HEK293 (cell line): ENCODE data around the gene BICRAL.

Experiments used
- CTCF ChIA-PET: fragments of 350-600 bp; formaldehyde crosslinking; extraction: SDS; loops from one replicate; lab custom pipeline; 2021; ENCODE audit warnings: antibody characterized with exemption; lab: Yijun Ruan, JAX
- POLR2A ChIA-PET: fragments of 300-600 bp; formaldehyde crosslinking; extraction: SDS; loops from one replicate; lab custom pipeline; 2020; ENCODE audit warnings: antibody characterized with exemption, inconsistent platforms; lab: Yijun Ruan, JAX
- H3K27ac ChIP-seq: fragments of 200-500 bp; sonication (Bioruptor generic); 2 replicates; pipeline ENCODE4 v1.5.1; 2014; ENCODE audit warnings: low read depth, low read length, control low read depth, inconsistent platforms; ENCODE audit errors: extremely low read depth
- H3K36me3 ChIP-seq, 2 experiments: fragments of 200-500 bp in 1 of 2; sonication (Bioruptor generic) in 1 of 2; 1 replicate in 1 of 2; 2 replicates in 1 of 2; pipeline ENCODE4 v1.5.1; 2014 to 2017; ENCODE audit warnings: inconsistent platforms in 2 of 2, low read length in 2 of 2; ENCODE audit not compliant: control insufficient read depth in 2 of 2, insufficient read depth in 1 of 2
- H3K4me1 ChIP-seq: fragments of 200-500 bp; sonication (Bioruptor generic); 2 replicates; pipeline ENCODE4 v1.5.1; 2014; ENCODE audit warnings: mild to moderate bottlenecking, low read length, inconsistent platforms; ENCODE audit not compliant: control insufficient read depth, insufficient read depth
- H3K4me3 ChIP-seq: 2 replicates; pipeline ENCODE4 v1.5.1; 2011; ENCODE audit warnings: low read depth, mild to moderate bottlenecking, control low read depth, low read length, moderate library complexity
- H3K9me3 ChIP-seq: fragments of 200-500 bp; sonication (Bioruptor generic); 2 replicates; pipeline ENCODE4 v1.5.1; 2014; ENCODE audit warnings: low read depth, low read length, inconsistent platforms; ENCODE audit not compliant: control insufficient read depth, insufficient read depth
- HOXA7 ChIP-seq: sonication (generic); formaldehyde crosslinking; IDR thresholded peaks from 2 replicates; pipeline ENCODE4 v1.8.1; 2022; ENCODE audit warnings: missing genetic modification reagents, borderline replicate concordance
- HOXC10 ChIP-seq: sonication (generic); formaldehyde crosslinking; IDR thresholded peaks from 2 replicates; pipeline ENCODE4 v1.8.1; 2023; ENCODE audit warnings: mild to moderate bottlenecking, missing genetic modification reagents
- HOXD13 ChIP-seq: sonication (generic); formaldehyde crosslinking; IDR thresholded peaks from 2 replicates; pipeline ENCODE4 v1.8.0; 2022; ENCODE audit warnings: missing genetic modification reagents, borderline replicate concordance
- PBX3 ChIP-seq: sonication (generic); formaldehyde crosslinking; IDR thresholded peaks from 2 replicates; pipeline ENCODE4 v1.8.1; 2022; ENCODE audit warnings: mild to moderate bottlenecking, moderate library complexity, missing genetic modification reagents
- RBAK ChIP-seq: fragments of 450-650 bp; formaldehyde crosslinking; IDR thresholded peaks from 2 replicates; pipeline ENCODE4 v1.5.1; 2016; ENCODE audit warnings: missing biosample characterization, missing genetic modification characterization
- SP2 ChIP-seq: fragments of 450-650 bp; formaldehyde crosslinking; IDR thresholded peaks from 2 replicates; pipeline ENCODE4 v1.5.1; 2016; ENCODE audit warnings: missing biosample characterization, missing genetic modification characterization
- YY2 ChIP-seq: fragments of 450-650 bp; formaldehyde crosslinking; IDR thresholded peaks from 2 replicates; pipeline ENCODE4 v1.5.1; 2016; ENCODE audit warnings: missing biosample characterization, missing genetic modification characterization
- ZBTB1 ChIP-seq: fragments of 450-650 bp; formaldehyde crosslinking; IDR thresholded peaks from 2 replicates; pipeline ENCODE4 v1.5.1; 2016; ENCODE audit warnings: missing biosample characterization, missing genetic modification characterization
- ZBTB21 ChIP-seq: fragments of 450-650 bp; formaldehyde crosslinking; IDR thresholded peaks from 2 replicates; pipeline ENCODE4 v1.5.1; 2017; ENCODE audit warnings: missing biosample characterization, missing genetic modification characterization
- ZBTB8A ChIP-seq: fragments of 450-650 bp; formaldehyde crosslinking; IDR thresholded peaks from 2 replicates; pipeline ENCODE4 v1.5.1; 2016; ENCODE audit warnings: missing biosample characterization, missing genetic modification characterization
- ZNF214 ChIP-seq: fragments of 450-650 bp; formaldehyde crosslinking; IDR thresholded peaks from 2 replicates; pipeline ENCODE4 v1.5.1; 2017; ENCODE audit warnings: missing biosample characterization, mild to moderate bottlenecking, missing genetic modification characterization, borderline replicate concordance
- ZNF223 ChIP-seq: fragments of 450-650 bp; formaldehyde crosslinking; IDR thresholded peaks from 2 replicates; pipeline ENCODE4 v1.5.1; 2016; ENCODE audit warnings: missing biosample characterization, missing genetic modification characterization
- ZNF302 ChIP-seq: fragments of 450-650 bp; formaldehyde crosslinking; IDR thresholded peaks from 2 replicates; pipeline ENCODE4 v1.5.1; 2016; ENCODE audit warnings: missing biosample characterization, missing genetic modification characterization, low read depth
- ZNF398 ChIP-seq: fragments of 450-650 bp; formaldehyde crosslinking; IDR thresholded peaks from 2 replicates; pipeline ENCODE4 v1.5.1; 2017; ENCODE audit warnings: missing biosample characterization, missing genetic modification characterization
- ZNF433 ChIP-seq: fragments of 450-650 bp; formaldehyde crosslinking; IDR thresholded peaks from 2 replicates; pipeline ENCODE4 v1.5.1; 2016; ENCODE audit warnings: missing biosample characterization, missing genetic modification characterization, low read depth
- ZNF521 ChIP-seq: fragments of 450-650 bp; formaldehyde crosslinking; IDR thresholded peaks from 2 replicates; pipeline ENCODE4 v1.5.1; 2017; ENCODE audit warnings: missing biosample characterization, mild to moderate bottlenecking, missing genetic modification characterization
- ZNF529 ChIP-seq: fragments of 450-650 bp; formaldehyde crosslinking; IDR thresholded peaks from 2 replicates; pipeline ENCODE4 v1.5.1; 2017; ENCODE audit warnings: missing genetic modification characterization, missing biosample characterization; ENCODE audit not compliant: insufficient replicate concordance
- ZNF549 ChIP-seq: fragments of 450-650 bp; IDR thresholded peaks from 2 replicates; pipeline ENCODE4 v1.5.1; 2018; ENCODE audit warnings: missing biosample characterization, missing genetic modification characterization, mild to moderate bottlenecking, inconsistent platforms, moderate library complexity
- ZNF580 ChIP-seq: fragments of 450-650 bp; formaldehyde crosslinking; IDR thresholded peaks from 2 replicates; pipeline ENCODE4 v1.5.1; 2016; ENCODE audit warnings: missing biosample characterization, missing genetic modification characterization
- ZNF664 ChIP-seq: fragments of 450-650 bp; formaldehyde crosslinking; IDR thresholded peaks from 2 replicates; pipeline ENCODE4 v1.5.1; 2016; ENCODE audit warnings: missing biosample characterization, missing genetic modification characterization
- ZNF670 ChIP-seq: fragments of 450-650 bp; formaldehyde crosslinking; IDR thresholded peaks from 2 replicates; pipeline ENCODE4 v1.5.1; 2016; ENCODE audit warnings: missing biosample characterization, missing genetic modification characterization, low read depth
- ZNF677 ChIP-seq: fragments of 450-650 bp; IDR thresholded peaks from 2 replicates; pipeline ENCODE4 v1.5.0; 2018; ENCODE audit warnings: missing biosample characterization, mild to moderate bottlenecking, missing genetic modification characterization, moderate library complexity
- ZNF791 ChIP-seq: fragments of 450-650 bp; formaldehyde crosslinking; IDR thresholded peaks from 2 replicates; pipeline ENCODE4 v1.5.1; 2016; ENCODE audit warnings: missing biosample characterization, missing genetic modification characterization
- ZNF792 ChIP-seq: fragments of 450-650 bp; formaldehyde crosslinking; IDR thresholded peaks from 2 replicates; pipeline ENCODE4 v1.5.1; 2016; ENCODE audit warnings: missing biosample characterization, missing genetic modification characterization
- ZSCAN18 ChIP-seq: fragments of 450-650 bp; formaldehyde crosslinking; IDR thresholded peaks from 2 replicates; pipeline ENCODE4 v1.5.1; 2016; ENCODE audit warnings: missing biosample characterization, missing genetic modification characterization
- ZSCAN30 ChIP-seq: fragments of 450-650 bp; IDR thresholded peaks from 2 replicates; pipeline ENCODE4 v1.5.1; 2018; ENCODE audit warnings: missing biosample characterization, mild to moderate bottlenecking, missing genetic modification characterization, moderate library complexity

The BICRAL gene

GRCh38 chr6:42762426-42762859 is 19.4 kb upstream of the BICRAL start (continued):
- TF ChIP-seq ZNF302 (tag by site-specific recombination), result no peak
- TF ChIP-seq RBAK (tag by site-specific recombination), result no peak

GRCh38 chr6:42762950-42763349 is 18.9 kb upstream of the BICRAL start:
- H3K9me3 ChIP-seq, result no peaks in the 10 kb centered on the region
- ChIA-PET CTCF (interaction anchor here (0.6 to 1.2 kb wide), 3 partner anchors 15 to 167 kb away, joined by 3 to 5 read pairs (median 3); no protein-coding TSS in a partner anchor), POLR2A (interaction anchor here (0.7 to 1.5 kb wide), 2 partner anchors 17 to 122 kb away, joined by 3 to 4 read pairs; partner anchors contain the start of gene TBCC)
- H3K4me1 ChIP-seq, result no peaks in the 10 kb centered on the region; the same call in 1 of the 2 replicates
- no peak overlapping the region for H3K4me3 ChIP-seq
- no peak overlapping the region for H3K27ac ChIP-seq
- no peaks in the 10 kb centered on the region; a peak in 1 of 3 replicates for H3K36me3 ChIP-seq
- TF ChIP-seq ZNF433 (tag by site-specific recombination), result no peak
- TF ChIP-seq YY2 (tag by site-specific recombination), result no peak
- no peak for TF ChIP-seq ZBTB21 (tag by site-specific recombination)
- peak; percentile 58 for TF ChIP-seq ZNF664 (tag by site-specific recombination)
- TF ChIP-seq, all 188 proteins: peak for 1

GRCh38 chr6:42764911-42765648 is 16.8 kb upstream of the BICRAL start:
- POLR2A ChIA-PET, result interaction anchor here (0.5 to 1.6 kb wide), 5 partner anchors 14 to 1186 kb away, joined by 3 to 12 read pairs (median 3); no protein-coding TSS in a partner anchor
- no peak overlapping the region for H3K4me3 ChIP-seq
- TF ChIP-seq ZNF677 (no peak), PBX3 (CRISPR knock-in tag) (no peak), ZSCAN30 (tag by site-specific recombination) (no peak), SP2 (tag by site-specific recombination) (no peak), ZNF521 (no peak), ZNF214 (no peak), ZNF398 (tag by site-specific recombination) (no peak), ZNF791 (no peak), ZNF580 (no peak), ZNF529 (tag by site-specific recombination) (no peak), ZBTB1 (tag by site-specific recombination) (no peak), HOXC10 (CRISPR knock-in tag) (no peak), HOXD13 (CRISPR knock-in tag) (no peak), HOXA7 (CRISPR knock-in tag) (no peak), ZSCAN18 (tag by site-specific recombination) (no peak), ZNF792 (tag by site-specific recombination) (no peak), ZNF549 (tag by site-specific recombination) (no peak), ZBTB8A (no peak), ZNF223 (no peak), ZNF670 (tag by site-specific recombination) (no peak)
- no peaks in the 10 kb centered on the region; a peak in 1 of 3 replicates for H3K36me3 ChIP-seq
- H3K9me3 ChIP-seq, result no peaks in the 10 kb centered on the region
- CTCF ChIA-PET, result interaction anchor here (0.6 to 1.1 kb wide), 3 partner anchors 20 to 112 kb away, joined by 3 to 5 read pairs (median 3); no protein-coding TSS in a partner anchor
- no peaks in the 10 kb centered on the region; the same call in 1 of the 2 replicates for H3K4me1 ChIP-seq
- H3K27ac ChIP-seq, result no peak overlapping the region
